PFSK-1 (cell line): ENCODE measurements around the gene NAV2.

Experiments
- FOXP2 ChIP-seq: optimal IDR thresholded peaks from 2 replicates; pipeline ENCODE3; 2011; ENCODE audit warnings: borderline replicate concordance, control low read depth, inconsistent platforms; ENCODE audit not compliant: insufficient read depth; ENCODE audit errors: extremely low read length, extremely low read depth
- POLR2AphosphoS5 ChIP-seq: IDR thresholded peaks from 2 replicates; pipeline ENCODE4 v1.6.1; 2012; ENCODE audit warnings: low read depth, mild to moderate bottlenecking, control low read depth, low read length, moderate library complexity
- REST ChIP-seq, 2 experiments: IDR thresholded peaks; 2 replicates each; pipeline versions ENCODE4 v1.6.1 to v1.8.0; 2011 to 2012; ENCODE audit warnings: low read depth in 2 of 2, low read length in 2 of 2, control low read depth in 1 of 2, inconsistent platforms in 1 of 2, mild to moderate bottlenecking in 1 of 2, moderate library complexity in 1 of 2; ENCODE audit not compliant: insufficient read depth in 1 of 2
- SIN3A ChIP-seq: IDR thresholded peaks from 2 replicates; pipeline ENCODE4 v1.6.1; 2012; ENCODE audit warnings: mild to moderate bottlenecking, low read length, moderate library complexity, borderline replicate concordance; ENCODE audit not compliant: insufficient read depth
- TAF1 ChIP-seq: IDR thresholded peaks from 2 replicates; pipeline ENCODE4 v1.6.1; 2012; ENCODE audit warnings: low read length, control low read depth, borderline replicate concordance; ENCODE audit not compliant: insufficient read depth

- no peak for TF ChIP-seq SIN3A
- no peak for TF ChIP-seq POLR2AphosphoS5
- no peak for TF ChIP-seq TAF1
- no peak for TF ChIP-seq FOXP2
- TF ChIP-seq REST (IDR thresholded peaks at IDR 0.05; ENCODE audit: insufficient read depth in 1 of 2, low read depth in 2 of 2, low read length in 2 of 2) = no peak
Observed at GRCh38 chr11:20034941-20035340, 322.3 kb downstream of the NAV2 start.
